ENCODE data around the gene RNFT1. TPM values are rescaled to one million over a fixed set of nuclear protein-coding genes. Genes with fewer than 3 reads are reported as not detected.
A peak's percentile ranks its signal among the peaks of the same experiment; 100 is the strongest.

The RNFT1 gene
- total RNA-seq, 1 donor from 2014 or later, result 1.9 TPM

- peaks cover 58 to 63% of the 10 kb centered on the region in 2 donors for H3K36me3 ChIP-seq
- no peaks in the 10 kb centered on the region for H3K9me3 ChIP-seq
Observed at GRCh38 chr17:59916446-59916845, 48.1 kb downstream of the RNFT1 start.

GRCh38 chr17:59914274-59914854, 50.2 kb downstream of the RNFT1 start:
- H3K9me3 ChIP-seq, result no peaks in the 10 kb centered on the region
- peaks cover 46 to 47% of the 10 kb centered on the region in 2 donors for H3K36me3 ChIP-seq
- no peak for DNase-seq (ENCODE audit: low spot score in 2 of 2)
- H3K4me3 ChIP-seq, result no peak overlapping the region
- peak; percentile 30 to 67 (median 57) for TF ChIP-seq CTCF (IDR thresholded peaks at IDR 0.05)
- H3K4me1 ChIP-seq, result no peaks in the 10 kb centered on the region
- intact Hi-C loops (cut with DNase I), result no loop called here
- no peak overlapping the region for H3K27ac ChIP-seq
- no peaks in the 10 kb centered on the region for H3K27me3 ChIP-seq

More at GRCh38 chr17:59916446-59916845, 48.1 kb downstream of the RNFT1 start:
- no peaks in the 10 kb centered on the region for H3K27me3 ChIP-seq
- no peaks in the 10 kb centered on the region for H3K4me1 ChIP-seq
- TF ChIP-seq CTCF (IDR thresholded peaks at IDR 0.05), result no peak
- no peak overlapping the region for H3K4me3 ChIP-seq
- intact Hi-C loops (cut with DNase I), result loop anchor here (5.0 kb wide), 1 partner anchor 121 kb away; no protein-coding TSS in a partner anchor
- H3K27ac ChIP-seq, result no peak overlapping the region
- no peak for DNase-seq (ENCODE audit: low spot score in 2 of 2)

- no peak for TF ChIP-seq CTCF (IDR thresholded peaks at IDR 0.05)
- Histone ChIP-seq H3K27me3 (no peaks in the 10 kb centered on the region), H3K9me3 (no peaks in the 10 kb centered on the region), H3K4me1 (no peaks in the 10 kb centered on the region), H3K27ac (no peak overlapping the region), H3K36me3 (peaks cover 4 to 11% of the 10 kb centered on the region in 2 donors), H3K4me3 (no peak overlapping the region)
- intact Hi-C loops (cut with DNase I), result no loop called here
- DNase-seq (ENCODE audit: low spot score in 2 of 2), result no peak
Observed at GRCh38 chr17:59907467-59907866, 57.1 kb downstream of the RNFT1 start.

GRCh38 chr17:59903455-59903854, 61.1 kb downstream of the RNFT1 start:
- Histone ChIP-seq H3K4me3 (no peak overlapping the region), H3K27ac (no peak overlapping the region), H3K4me1 (no peaks in the 10 kb centered on the region), H3K36me3 (no peaks in the 10 kb centered on the region), H3K9me3 (no peaks in the 10 kb centered on the region), H3K27me3 (no peaks in the 10 kb centered on the region)
- intact Hi-C loops (cut with DNase I), result no loop called here
- DNase-seq (ENCODE audit: low spot score in 2 of 2), result no peak
- no peak for TF ChIP-seq CTCF (IDR thresholded peaks at IDR 0.05)

Other genes with a start within 250 kb of the RNFT1 start
- gene TUBD1, start 71.8 kb downstream of the RNFT1 start, total RNA-seq, result 0.64 TPM
- gene RPS6KB1, start 71.6 kb downstream of the RNFT1 start, total RNA-seq, result 9.3 TPM
- gene HEATR6, start 114.2 kb upstream of the RNFT1 start, total RNA-seq, result 22.9 TPM
- gene CA4, start 185.2 kb upstream of the RNFT1 start, total RNA-seq, result 35.3 TPM